T-cell (primary cell): ENCODE data around the gene ADAMTS17. TPM values are rescaled to one million over a fixed set of nuclear protein-coding genes. Genes with fewer than 3 reads are reported as not detected.

Experiments used
- ATAC-seq, 4 experiments: fragments of 200-7000 bp in 3 of 4; fragments of 150-1000 bp in 1 of 4; cut with Tn5 transposase; replicated peaks in 1 of 4; 1 replicate in 3 of 4; 2 replicates in 1 of 4; pipeline ENCODE4 v1.10.0; 2021; ENCODE audit warnings: moderate library complexity in 3 of 4, mild to moderate bottlenecking in 2 of 4, moderate number of reproducible peaks in 1 of 4
- CTCF ChIA-PET, 2 donors: fragments of 300-600 bp; sonication (Branson Sonifier 250); formaldehyde crosslinking; loops; one replicate each; lab custom pipeline; 2022; ENCODE audit warnings: antibody characterized with exemption in 2 of 2; lab: Charles Lee
- POLR2A ChIA-PET, 2 donors: fragments of 300-600 bp; sonication (Branson Sonifier 250); formaldehyde crosslinking; loops; one replicate each; lab custom pipeline; 2022; ENCODE audit warnings: antibody characterized with exemption in 2 of 2; lab: Charles Lee
- DNase-seq, 35 experiments: peaks; one replicate each; pipeline versions ENCODE4 v3.0.0 to v3.0.0-alpha.2; 2013 to 2023
- H3K27ac ChIP-seq: one replicate; pipeline ENCODE4 v1.5.1; 2013; ENCODE audit warnings: low read length
- H3K27me3 ChIP-seq, 2 experiments: replicated peaks in 1 of 2; 1 replicate in 1 of 2; 2 replicates in 1 of 2; pipeline versions ENCODE4 v1.6.1 to v1.7.0; 2013; ENCODE audit warnings: low read length in 1 of 2, mixed read lengths in 1 of 2; ENCODE audit not compliant: control insufficient read depth in 2 of 2, insufficient read depth in 2 of 2; ENCODE audit errors: extremely low read depth in 1 of 2
- H3K36me3 ChIP-seq, 2 donors: 1 replicate in 1 of 2; 2 replicates in 1 of 2; pipeline versions ENCODE4 v1.6.1 to v1.7.0; 2013; ENCODE audit warnings: low read length in 1 of 2; ENCODE audit not compliant: control insufficient read depth in 2 of 2, insufficient read depth in 1 of 2; ENCODE audit errors: extremely low read depth in 1 of 2
- H3K4me1 ChIP-seq, 2 experiments: 1 replicate in 1 of 2; 2 replicates in 1 of 2; pipeline versions ENCODE4 v1.6.1 to v1.7.0; 2013; ENCODE audit warnings: low read length in 2 of 2, mixed read lengths in 1 of 2; ENCODE audit not compliant: insufficient read depth in 2 of 2, control insufficient read depth in 1 of 2; ENCODE audit errors: extremely low read depth in 1 of 2
- H3K4me3 ChIP-seq, 2 donors: 1 replicate in 1 of 2; 2 replicates in 1 of 2; pipeline versions ENCODE4 v1.5.1 to v1.7.0; 2013; ENCODE audit warnings: mild to moderate bottlenecking in 2 of 2, low read length in 1 of 2, moderate library complexity in 1 of 2; ENCODE audit not compliant: control insufficient read depth in 1 of 2; ENCODE audit errors: extremely low read depth in 1 of 2
- H3K9me3 ChIP-seq: 2 replicates; pipeline ENCODE4 v1.7.0; 2013
- H3K27ac Mint-ChIP-seq, 2 donors: one replicate each; pipeline ENCODE4 v1.8.0; 2020 to 2021; ENCODE audit warnings: mild to moderate bottlenecking in 2 of 2, mixed read lengths in 2 of 2
- H3K27me3 Mint-ChIP-seq, 2 donors: one replicate each; pipeline ENCODE4 v1.8.0; 2021 to 2022; ENCODE audit warnings: mixed read lengths in 2 of 2
- H3K36me3 Mint-ChIP-seq: one replicate; pipeline ENCODE4 v1.8.0; 2021; ENCODE audit warnings: mixed read lengths
- H3K4me1 Mint-ChIP-seq, 3 donors: one replicate each; pipeline ENCODE4 v1.8.0; 2020 to 2022; ENCODE audit warnings: mixed read lengths in 3 of 3, mild to moderate bottlenecking in 1 of 3
- H3K4me3 Mint-ChIP-seq, 3 donors: one replicate each; pipeline ENCODE4 v1.8.0; 2020 to 2022; ENCODE audit warnings: mild to moderate bottlenecking in 3 of 3, mixed read lengths in 3 of 3, moderate library complexity in 3 of 3
- H3K9me3 Mint-ChIP-seq, 3 donors: one replicate each; pipeline ENCODE4 v1.8.0; 2020 to 2022; ENCODE audit warnings: mixed read lengths in 3 of 3
- WGBS: methylation state at CpG from one replicate; pipeline ENCODE4 v1.1.5; 2013; ENCODE audit warnings: missing lambda C conversion rate; ENCODE audit not compliant: insufficient coverage; 5-methylcytosine and 5-hydroxymethylcytosine counted together
- total RNA-seq, 35 experiments: library from RNA in 6 of 35; stranded (reverse) in 6 of 35; fragments of 120-200 nt in 1 of 35; gene quantifications; one replicate each; pipeline versions ENCODE4 v1.2.1 to v1.2.4 and lab custom pipeline; 2013 to 2026

The ADAMTS17 gene
- total RNA-seq, 5 donors from 2014 or later (not counting 1 experiment from before 2014, with no cell fraction given) = 8.9 to 17.8 (median 11.6) TPM

DNA sequence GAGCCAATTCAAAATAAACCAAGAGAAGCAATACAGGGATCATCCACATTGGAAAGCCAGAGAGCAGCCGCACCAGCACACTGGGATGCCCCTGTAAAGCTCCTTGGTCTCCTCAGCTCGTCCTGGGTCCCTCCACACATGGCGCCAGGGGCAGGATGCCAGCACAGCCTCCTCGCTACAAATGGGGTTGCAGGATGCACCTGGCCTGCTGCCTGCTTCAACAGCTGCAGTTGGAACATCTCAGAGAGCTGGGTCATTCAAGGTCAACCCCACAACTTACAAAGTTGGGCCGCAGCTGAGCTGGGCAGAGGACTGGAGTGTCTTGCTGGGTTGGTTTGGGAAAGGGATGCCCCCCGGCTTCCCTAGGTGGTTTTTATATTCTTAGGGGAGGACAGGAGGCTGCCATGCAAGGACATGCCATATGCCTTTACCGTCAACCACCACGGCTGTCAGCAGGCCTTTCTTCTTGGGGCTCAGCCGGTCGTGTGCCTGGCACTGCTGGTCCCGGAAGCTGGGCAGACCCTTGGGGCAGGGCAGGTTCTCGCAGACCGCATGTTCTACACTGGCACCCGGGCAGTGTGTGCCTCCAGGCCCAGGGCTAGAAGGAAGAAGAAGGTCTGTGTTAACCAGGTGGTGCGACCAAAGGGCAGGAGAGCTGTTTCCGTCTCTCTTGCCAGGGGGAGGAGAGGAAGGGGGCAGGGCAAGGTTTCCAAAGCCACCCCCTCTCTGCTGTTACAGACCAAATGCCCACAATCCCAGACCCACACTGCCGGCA is 225.2 kb downstream of the ADAMTS17 start:
- no peaks in the 10 kb centered on the region for H3K27me3 ChIP-seq
- Mint-ChIP-seq H3K4me3 (no peak overlapping the region), H3K27ac (no peak overlapping the region), H3K27me3 (no peaks in the 10 kb centered on the region), H3K4me1 (peaks cover 12 to 33% (median 16%) of the 10 kb centered on the region in 3 donors), H3K9me3 (peaks cover 0 to 21% (median 10%) of the 10 kb centered on the region in 3 donors), H3K36me3 (peaks cover 33% of the 10 kb centered on the region)
- H3K9me3 ChIP-seq = peaks cover 2% of the 10 kb centered on the region
- no peak overlapping the region for H3K27ac ChIP-seq
- ChIA-PET POLR2A (no interaction called here), CTCF (no interaction called here)
- 94% methylated on average over 7 of the region's 17 CpGs for WGBS
- H3K36me3 ChIP-seq = no peaks in the 10 kb centered on the region
- DNase-seq (no peak), ATAC-seq (no peak)
- no peak overlapping the region for H3K4me3 ChIP-seq
- H3K4me1 ChIP-seq = peaks cover 0 to 23% of the 10 kb centered on the region in 2 experiments

- 100% methylated on average over 2 of the region's 6 CpGs for WGBS
- Mint-ChIP-seq H3K4me1 (peaks cover 21 to 42% (median 25%) of the 10 kb centered on the region in 3 donors), H3K36me3 (peaks cover 24% of the 10 kb centered on the region), H3K27ac (peak overlapping the region in 1 of 2 donors; percentile 43), H3K4me3 (no peak overlapping the region), H3K9me3 (peaks cover 0 to 12% (median 3%) of the 10 kb centered on the region in 3 donors), H3K27me3 (no peaks in the 10 kb centered on the region)
- DNase-seq (no peak), ATAC-seq (no peak)
- no peak overlapping the region for H3K27ac ChIP-seq
- H3K4me3 ChIP-seq = no peak overlapping the region
- no peaks in the 10 kb centered on the region for H3K27me3 ChIP-seq
- ChIA-PET CTCF (interaction anchor here in 1 of 2 donors (0.7 kb wide), 1 partner anchor 9 kb away, joined by 5 read pairs; no protein-coding TSS in a partner anchor), POLR2A (no interaction called here)
- no peaks in the 10 kb centered on the region for H3K36me3 ChIP-seq
- peaks cover 2 to 32% of the 10 kb centered on the region in 2 experiments for H3K4me1 ChIP-seq
- peaks cover under 1% of the 10 kb centered on the region for H3K9me3 ChIP-seq
Observed at GRCh38 chr15:100115711-100116090, 226.1 kb downstream of the ADAMTS17 start.

DNA sequence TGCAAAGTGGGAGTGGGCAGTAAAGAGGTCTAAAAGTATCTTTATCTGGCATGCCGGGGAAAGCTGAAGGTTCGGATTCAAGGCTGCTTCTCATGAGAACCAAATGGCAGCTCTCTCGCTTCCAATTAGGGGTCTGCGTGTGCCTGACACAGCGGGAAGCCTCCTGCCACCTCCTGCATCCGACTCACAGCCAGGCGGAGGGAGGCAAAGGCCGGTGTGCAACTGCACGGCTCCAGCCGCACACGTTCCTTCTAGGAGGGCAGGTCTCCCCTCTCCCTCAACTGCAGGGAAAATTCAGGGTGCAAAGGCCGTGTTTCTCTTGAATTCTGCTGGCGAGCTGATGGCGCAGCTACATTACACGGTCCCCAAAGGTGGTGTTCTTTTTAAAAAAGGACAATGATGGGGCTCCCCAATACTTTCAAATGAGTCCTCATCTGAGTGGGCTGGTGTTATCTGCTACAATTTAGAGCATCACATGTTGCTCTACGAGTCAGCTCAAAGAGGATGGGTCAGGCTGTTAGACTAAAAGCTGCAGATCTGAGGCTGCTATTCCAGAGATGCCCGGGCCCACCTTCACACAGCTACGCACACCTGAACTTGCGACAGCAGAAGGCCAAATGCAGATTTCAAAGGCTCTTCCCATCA is 226.6 kb downstream of the ADAMTS17 start:
- no peak overlapping the region for H3K27ac Mint-ChIP-seq
- no peaks in the 10 kb centered on the region for H3K27me3 Mint-ChIP-seq
- POLR2A ChIA-PET = no interaction called here
- H3K36me3 Mint-ChIP-seq = peaks cover 21% of the 10 kb centered on the region
- peaks cover 2 to 37% of the 10 kb centered on the region in 2 experiments for H3K4me1 ChIP-seq
- no peaks in the 10 kb centered on the region for H3K27me3 ChIP-seq
- no peaks in the 10 kb centered on the region for H3K9me3 ChIP-seq
- WGBS = 88% methylated on average over 14 of the region's 19 CpGs
- CTCF ChIA-PET = interaction anchor here in 1 of 2 donors (0.7 kb wide), 1 partner anchor 10 kb away, joined by 5 read pairs; no protein-coding TSS in a partner anchor
- H3K36me3 ChIP-seq = no peaks in the 10 kb centered on the region
- H3K4me3 ChIP-seq = no peak overlapping the region
- no peak overlapping the region for H3K27ac ChIP-seq
- H3K4me1 Mint-ChIP-seq = peaks cover 26 to 46% (median 27%) of the 10 kb centered on the region in 3 donors
- DNase-seq (no peak), ATAC-seq (no peak)
- peaks cover 0 to 7% (median 2%) of the 10 kb centered on the region in 3 donors for H3K9me3 Mint-ChIP-seq
- no peak overlapping the region for H3K4me3 Mint-ChIP-seq

DNA sequence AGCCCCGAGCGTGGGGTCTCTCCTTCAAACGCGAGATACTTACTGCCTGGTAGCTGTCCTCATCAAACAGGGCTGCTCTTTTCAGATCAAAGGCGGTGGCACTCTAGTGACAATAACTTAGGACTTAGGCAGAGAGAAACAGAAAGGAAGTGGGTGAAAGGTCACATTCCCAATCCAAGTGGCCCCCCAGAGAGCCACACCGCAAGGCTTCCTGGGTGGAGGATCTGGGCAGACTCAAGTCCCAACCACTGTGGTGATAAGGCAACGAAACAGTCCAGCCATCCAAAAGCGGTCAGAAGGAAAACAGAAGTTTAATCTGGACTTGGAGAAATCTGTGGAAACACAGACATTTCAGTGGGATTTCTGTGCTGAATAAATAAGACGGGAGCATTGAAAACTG is 227.2 kb downstream of the ADAMTS17 start:
- Mint-ChIP-seq H3K9me3 (peaks cover 0 to 2% (median 0%) of the 10 kb centered on the region in 3 donors), H3K4me1 (peaks cover 26 to 49% (median 31%) of the 10 kb centered on the region in 3 donors), H3K27ac (peak overlapping the region in 1 of 2 donors; percentile 84), H3K36me3 (peaks cover 17% of the 10 kb centered on the region), H3K27me3 (no peaks in the 10 kb centered on the region), H3K4me3 (peak overlapping the region in 1 of 3 donors; percentile 9)
- DNase-seq (no peak), ATAC-seq (no peak)
- ChIA-PET CTCF (no interaction called here), POLR2A (no interaction called here)
- Histone ChIP-seq H3K27ac (no peak overlapping the region), H3K36me3 (no peaks in the 10 kb centered on the region), H3K27me3 (no peaks in the 10 kb centered on the region), H3K9me3 (no peaks in the 10 kb centered on the region), H3K4me3 (no peak overlapping the region), H3K4me1 (peaks cover 2 to 39% of the 10 kb centered on the region in 2 experiments)
- 79% methylated on average over 4 of the region's 9 CpGs for WGBS

DNA sequence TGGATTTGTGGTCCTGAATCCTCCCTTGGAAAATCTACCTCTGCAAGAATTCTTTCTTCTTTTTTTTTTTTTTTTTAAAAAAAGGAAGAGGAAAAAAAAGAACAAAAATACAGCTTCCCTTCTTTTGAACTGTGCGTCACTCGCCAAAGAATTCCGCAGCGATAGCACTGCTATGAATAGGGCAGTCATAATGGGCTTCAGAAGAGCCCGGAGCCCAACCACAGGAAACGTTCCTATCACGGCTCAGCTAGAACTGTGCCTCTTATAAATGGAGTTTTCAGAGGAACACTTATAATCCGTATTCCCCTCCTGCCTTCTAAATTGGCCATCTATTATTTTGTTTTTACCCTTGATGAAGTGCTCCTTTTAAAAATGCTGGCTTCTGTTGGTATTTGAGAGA is 227.7 kb downstream of the ADAMTS17 start:
- Mint-ChIP-seq H3K27ac (peak overlapping the region in 1 of 2 donors; percentile 84), H3K27me3 (no peaks in the 10 kb centered on the region), H3K9me3 (no peaks in the 10 kb centered on the region), H3K36me3 (peaks cover 12% of the 10 kb centered on the region), H3K4me3 (peak overlapping the region in 1 of 3 donors; percentile 9), H3K4me1 (peaks cover 26 to 53% (median 34%) of the 10 kb centered on the region in 3 donors)
- DNase-seq (no peak), ATAC-seq (no peak)
- no peaks in the 10 kb centered on the region for H3K9me3 ChIP-seq
- ChIA-PET CTCF (interaction anchor here in 1 of 2 donors (0.6 kb wide), 1 partner anchor 947 kb away, joined by 3 read pairs; no protein-coding TSS in a partner anchor), POLR2A (no interaction called here)
- no peaks in the 10 kb centered on the region for H3K27me3 ChIP-seq
- no peak overlapping the region for H3K4me3 ChIP-seq
- peaks cover 2 to 44% of the 10 kb centered on the region in 2 experiments for H3K4me1 ChIP-seq
- H3K27ac ChIP-seq = no peak overlapping the region
- H3K36me3 ChIP-seq = no peaks in the 10 kb centered on the region
- WGBS = 40% methylated on average over 3 of the region's 8 CpGs

DNA sequence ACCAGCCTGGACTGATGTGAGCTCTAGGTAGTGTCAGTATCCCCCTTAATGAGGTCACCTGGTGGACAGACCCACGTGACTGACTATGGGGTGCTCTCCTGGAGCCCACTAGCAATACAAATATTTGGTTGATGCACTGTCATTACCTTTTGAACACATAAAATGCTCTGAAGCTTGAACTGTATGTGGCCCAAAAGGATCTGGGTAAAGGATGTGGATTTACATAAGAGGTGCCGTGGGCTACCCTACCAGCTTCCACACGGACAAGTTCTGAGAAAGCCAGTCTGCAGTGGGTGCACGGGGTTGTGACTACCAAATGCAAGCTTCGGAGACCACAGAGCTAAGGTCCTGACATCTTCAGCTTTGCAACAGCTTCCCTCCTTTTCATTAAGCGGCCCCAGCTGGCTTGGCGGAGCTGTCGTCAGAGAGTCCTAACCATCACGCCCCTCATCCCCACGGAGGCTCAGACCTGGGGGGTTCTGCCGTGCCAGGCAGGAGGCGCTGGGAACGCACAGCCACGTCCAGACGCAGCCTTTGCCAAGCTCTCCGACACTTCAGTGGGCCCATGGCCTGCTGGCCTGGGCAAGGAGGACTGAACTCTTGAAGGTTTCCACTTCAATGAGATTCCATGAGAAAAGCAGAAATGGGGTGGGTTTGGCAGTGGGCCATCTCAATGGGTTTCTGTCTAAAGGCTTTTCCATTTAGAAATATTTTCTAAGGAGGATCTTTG is 228.3 kb downstream of the ADAMTS17 start:
- Histone ChIP-seq H3K4me3 (no peak overlapping the region), H3K27ac (no peak overlapping the region), H3K27me3 (no peaks in the 10 kb centered on the region), H3K36me3 (no peaks in the 10 kb centered on the region), H3K4me1 (peaks cover 2 to 45% of the 10 kb centered on the region in 2 experiments), H3K9me3 (no peaks in the 10 kb centered on the region)
- no peak for ATAC-seq
- Mint-ChIP-seq H3K9me3 (no peaks in the 10 kb centered on the region), H3K27ac (no peak overlapping the region), H3K4me1 (peaks cover 26 to 58% (median 40%) of the 10 kb centered on the region in 3 donors), H3K27me3 (no peaks in the 10 kb centered on the region), H3K36me3 (peaks cover 6% of the 10 kb centered on the region), H3K4me3 (no peak overlapping the region)
- ChIA-PET POLR2A (no interaction called here), CTCF (interaction anchor here in 1 of 2 donors (0.6 kb wide), 1 partner anchor 947 kb away, joined by 3 read pairs; no protein-coding TSS in a partner anchor)
- WGBS = 79% methylated on average over 13 of the region's 16 CpGs
- DNase-seq = no peak
